SK-N-SH (cell line): ENCODE measurements around the gene ITGA8. TPM values are rescaled to one million over a fixed set of nuclear protein-coding genes. Genes with fewer than 3 reads are reported as not detected.

Experiments used
- CTCF ChIA-PET: fragments of 300-600, 350-600 bp; formaldehyde crosslinking; extraction: SDS; loops from one replicate; lab custom pipeline; 2021; lab: Yijun Ruan, JAX
- POLR2A ChIA-PET: fragments of 350-600 bp; sonication (Branson Sonifier 250); formaldehyde crosslinking; extraction: SDS; loops from one replicate; lab custom pipeline; 2020; ENCODE audit warnings: antibody characterized with exemption, inconsistent platforms; lab: Yijun Ruan, JAX
- DNase-seq: peaks from one replicate; pipeline ENCODE4 v3.0.0; 2012
- H2AFZ ChIP-seq: fragments of 200-600 bp; sonication (generic); 2 replicates; pipeline ENCODE4 v1.8.1; 2016; ENCODE audit warnings: antibody characterized with exemption, mild to moderate bottlenecking, low read depth
- H3F3A ChIP-seq: fragments of 200-600 bp; sonication (generic); replicated peaks from 2 replicates; pipeline ENCODE3; 2016; ENCODE audit warnings: antibody characterized with exemption, mild to moderate bottlenecking; ENCODE audit not compliant: insufficient read depth
- H3K27ac ChIP-seq, 2 experiments: fragments of 200-500 bp in 1 of 2; fragments of 200-600 bp in 1 of 2; sonication (Bioruptor generic) in 1 of 2; sonication (generic), shearing (Covaris generic) in 1 of 2; 2 replicates each; pipeline versions ENCODE4 v1.5.1 to v1.6.1; 2014 to 2016; ENCODE audit warnings: low read depth in 2 of 2, inconsistent platforms in 1 of 2, low read length in 1 of 2, mild to moderate bottlenecking in 1 of 2, mixed read lengths in 1 of 2
- H3K27me3 ChIP-seq: fragments of 200-600 bp; sonication (generic), shearing (Covaris generic); 2 replicates; pipeline ENCODE4 v1.6.1; 2016; ENCODE audit warnings: mixed run types; ENCODE audit not compliant: insufficient read depth
- H3K36me3 ChIP-seq, 2 experiments: fragments of 200-500 bp in 1 of 2; fragments of 200-600 bp in 1 of 2; sonication (Bioruptor generic) in 1 of 2; sonication (generic) in 1 of 2; replicated peaks in 1 of 2; 2 replicates each; pipeline versions ENCODE3 to v1.5.1; 2014 to 2016; ENCODE audit warnings: low read length in 1 of 2, mild to moderate bottlenecking in 1 of 2; ENCODE audit not compliant: insufficient read depth in 2 of 2, control insufficient read depth in 1 of 2
- H3K4me1 ChIP-seq, 2 experiments: fragments of 200-500 bp in 1 of 2; fragments of 200-600 bp in 1 of 2; sonication (Bioruptor generic) in 1 of 2; sonication (generic), shearing (Covaris generic) in 1 of 2; 2 replicates each; pipeline versions ENCODE4 v1.5.1 to v1.6.1; 2014 to 2016; ENCODE audit warnings: low read depth in 1 of 2, low read length in 1 of 2, mixed run types in 1 of 2; ENCODE audit not compliant: insufficient read depth in 2 of 2, control insufficient read depth in 1 of 2
- H3K4me2 ChIP-seq: fragments of 200-600 bp; sonication (generic), shearing (Covaris generic); 2 replicates; pipeline ENCODE4 v1.6.1; 2017; ENCODE audit warnings: mixed run types
- H3K4me3 ChIP-seq, 2 experiments: fragments of 200-500 bp in 1 of 2; fragments of 200-600 bp in 1 of 2; sonication (Bioruptor generic) in 1 of 2; sonication (generic), shearing (Covaris generic) in 1 of 2; 2 replicates each; pipeline versions ENCODE4 v1.5.1 to v1.8.1; 2014 to 2016; ENCODE audit warnings: low read depth in 2 of 2, inconsistent platforms in 1 of 2, low read length in 1 of 2, mild to moderate bottlenecking in 1 of 2, mixed read lengths in 1 of 2, moderate library complexity in 1 of 2
- H3K79me2 ChIP-seq: fragments of 200-600 bp; sonication (generic); 2 replicates; pipeline ENCODE4 v1.8.1; 2017; ENCODE audit warnings: mild to moderate bottlenecking; ENCODE audit not compliant: insufficient read depth
- H3K9ac ChIP-seq: fragments of 200-600 bp; sonication (generic); 2 replicates; pipeline ENCODE4 v1.6.1; 2017; ENCODE audit warnings: mixed run types
- H3K9me2 ChIP-seq: fragments of 200-600 bp; sonication (generic); 2 replicates; pipeline ENCODE4 v1.6.1; 2017; ENCODE audit warnings: mixed run types
- H3K9me3 ChIP-seq: fragments of 200-600 bp; sonication (generic); 2 replicates; pipeline ENCODE4 v1.6.1; 2017; ENCODE audit warnings: mixed run types, mild to moderate bottlenecking, moderate library complexity
- H4K20me1 ChIP-seq: fragments of 200-600 bp; sonication (generic); 2 replicates; pipeline ENCODE4 v1.6.1; 2017; ENCODE audit warnings: mild to moderate bottlenecking, mixed run types; ENCODE audit not compliant: insufficient read depth
- CTCF ChIP-seq: fragments of 200-600 bp; sonication (generic); IDR thresholded peaks from 2 replicates; pipeline ENCODE4 v1.6.1; 2017; ENCODE audit warnings: antibody characterized with exemption, mild to moderate bottlenecking, moderate library complexity
- ELF1 ChIP-seq: IDR thresholded peaks from 2 replicates; pipeline ENCODE4 v1.4.0; 2012
- EZH2phosphoT487 ChIP-seq: fragments of 200-600 bp; sonication (generic); IDR thresholded peaks from 2 replicates; pipeline ENCODE4 v1.6.1; 2017; ENCODE audit warnings: low read depth, mixed run types, mild to moderate bottlenecking, antibody characterized with exemption, moderate library complexity, borderline replicate concordance
- FOSL2 ChIP-seq: IDR thresholded peaks from 2 replicates; pipeline ENCODE4 v1.4.0; 2012; ENCODE audit warnings: low read depth, mild to moderate bottlenecking, moderate library complexity, borderline replicate concordance
- GABPA ChIP-seq: IDR thresholded peaks from 2 replicates; pipeline ENCODE4 v1.4.0; 2012; ENCODE audit warnings: low read depth, mild to moderate bottlenecking
- IRF3 ChIP-seq: fragments of 150-350 bp; IDR thresholded peaks from 2 replicates; pipeline ENCODE4 v1.6.1; 2016; ENCODE audit warnings: mild to moderate bottlenecking, low read depth, low read length
- JUND ChIP-seq: IDR thresholded peaks from 2 replicates; pipeline ENCODE4 v1.4.0; 2012
- MXI1 ChIP-seq: IDR thresholded peaks from 2 replicates; pipeline ENCODE4 v1.6.1; 2012; ENCODE audit warnings: mild to moderate bottlenecking, low read depth, low read length, improper control_type of control experiment
- NRF1 ChIP-seq: IDR thresholded peaks from 2 replicates; pipeline ENCODE4 v1.6.1; 2012; ENCODE audit warnings: low read depth, mild to moderate bottlenecking, low read length
- RAD21 ChIP-seq: IDR thresholded peaks from 2 replicates; pipeline ENCODE4 v1.6.1; 2012; ENCODE audit warnings: mild to moderate bottlenecking, low read length
- SIN3A ChIP-seq: IDR thresholded peaks from 2 replicates; pipeline ENCODE4 v1.6.1; 2012; ENCODE audit warnings: low read depth, mild to moderate bottlenecking, low read length, moderate library complexity, borderline replicate concordance
- SMC3 ChIP-seq: IDR thresholded peaks from 2 replicates; pipeline ENCODE4 v1.6.1; 2012; ENCODE audit warnings: low read depth, low read length, improper control_type of control experiment
- TAF1 ChIP-seq: IDR thresholded peaks from 2 replicates; pipeline ENCODE4 v1.6.1; 2012; ENCODE audit warnings: low read depth, mild to moderate bottlenecking, low read length, moderate library complexity, borderline replicate concordance
- TEAD4 ChIP-seq: IDR thresholded peaks from 2 replicates; pipeline ENCODE4 v1.4.0; 2012; ENCODE audit warnings: mild to moderate bottlenecking, borderline replicate concordance; ENCODE audit not compliant: insufficient read depth
- USF1 ChIP-seq: IDR thresholded peaks from 2 replicates; pipeline ENCODE4 v1.4.0; 2012; ENCODE audit warnings: low read depth, borderline replicate concordance
- WGBS: methylation state at CpG from one replicate; pipeline ENCODE4 v1.1.6; 2017; ENCODE audit warnings: low lambda C conversion rate; 5-methylcytosine and 5-hydroxymethylcytosine counted together
- polyA plus RNA-seq, 3 experiments: library from polyadenylated mRNA; depleted of rRNA; stranded (reverse); fragments of >200 nt; gene quantifications; 2 replicates each; pipeline ENCODE4 v1.2.3, GENCODE V29; 2012
- TF ChIP-seq, protein P1 (sequence below): fragments of 150-350 bp; IDR thresholded peaks from 2 replicates; pipeline ENCODE4 v1.6.1; 2017; ENCODE audit warnings: antibody characterized with exemption, low read length, low read depth, borderline replicate concordance
- TF ChIP-seq, protein P2 (sequence below): IDR thresholded peaks from 2 replicates; pipeline ENCODE4 v1.6.1; 2012; ENCODE audit warnings: mild to moderate bottlenecking, low read depth, low read length, moderate library complexity

ITGA8 gene
- polyA plus RNA-seq, 1 of the 3 experiments (the other 2 are of a cell fraction), result not detected

GRCh38 chr10:15640536-15641085 is 79.1 kb downstream of the ITGA8 start:
- no peaks in the 10 kb centered on the region for H4K20me1 ChIP-seq
- H2AFZ ChIP-seq, result no peak overlapping the region
- no peaks in the 10 kb centered on the region for H3F3A ChIP-seq
- no peaks in the 10 kb centered on the region; the same call in 1 of the 2 replicates for H3K27me3 ChIP-seq
- no peaks in the 10 kb centered on the region for H3K9me3 ChIP-seq
- H3K9ac ChIP-seq, result no peak overlapping the region
- H3K27ac ChIP-seq, result no peak overlapping the region
- ChIA-PET CTCF (no interaction called here), POLR2A (no interaction called here)
- no peaks in the 10 kb centered on the region for H3K9me2 ChIP-seq
- no peak for TF ChIP-seq SIN3A
- no peak for TF ChIP-seq SMC3
- TF ChIP-seq FOSL2, result no peak
- TF ChIP-seq EZH2phosphoT487, result no peak
- no peak for TF ChIP-seq JUND
- TF ChIP-seq, protein P1, sequence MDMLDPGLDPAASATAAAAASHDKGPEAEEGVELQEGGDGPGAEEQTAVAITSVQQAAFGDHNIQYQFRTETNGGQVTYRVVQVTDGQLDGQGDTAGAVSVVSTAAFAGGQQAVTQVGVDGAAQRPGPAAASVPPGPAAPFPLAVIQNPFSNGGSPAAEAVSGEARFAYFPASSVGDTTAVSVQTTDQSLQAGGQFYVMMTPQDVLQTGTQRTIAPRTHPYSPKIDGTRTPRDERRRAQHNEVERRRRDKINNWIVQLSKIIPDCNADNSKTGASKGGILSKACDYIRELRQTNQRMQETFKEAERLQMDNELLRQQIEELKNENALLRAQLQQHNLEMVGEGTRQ, result no peak
- TF ChIP-seq TAF1, result no peak
- no peak for TF ChIP-seq IRF3
- TF ChIP-seq, protein P2, sequence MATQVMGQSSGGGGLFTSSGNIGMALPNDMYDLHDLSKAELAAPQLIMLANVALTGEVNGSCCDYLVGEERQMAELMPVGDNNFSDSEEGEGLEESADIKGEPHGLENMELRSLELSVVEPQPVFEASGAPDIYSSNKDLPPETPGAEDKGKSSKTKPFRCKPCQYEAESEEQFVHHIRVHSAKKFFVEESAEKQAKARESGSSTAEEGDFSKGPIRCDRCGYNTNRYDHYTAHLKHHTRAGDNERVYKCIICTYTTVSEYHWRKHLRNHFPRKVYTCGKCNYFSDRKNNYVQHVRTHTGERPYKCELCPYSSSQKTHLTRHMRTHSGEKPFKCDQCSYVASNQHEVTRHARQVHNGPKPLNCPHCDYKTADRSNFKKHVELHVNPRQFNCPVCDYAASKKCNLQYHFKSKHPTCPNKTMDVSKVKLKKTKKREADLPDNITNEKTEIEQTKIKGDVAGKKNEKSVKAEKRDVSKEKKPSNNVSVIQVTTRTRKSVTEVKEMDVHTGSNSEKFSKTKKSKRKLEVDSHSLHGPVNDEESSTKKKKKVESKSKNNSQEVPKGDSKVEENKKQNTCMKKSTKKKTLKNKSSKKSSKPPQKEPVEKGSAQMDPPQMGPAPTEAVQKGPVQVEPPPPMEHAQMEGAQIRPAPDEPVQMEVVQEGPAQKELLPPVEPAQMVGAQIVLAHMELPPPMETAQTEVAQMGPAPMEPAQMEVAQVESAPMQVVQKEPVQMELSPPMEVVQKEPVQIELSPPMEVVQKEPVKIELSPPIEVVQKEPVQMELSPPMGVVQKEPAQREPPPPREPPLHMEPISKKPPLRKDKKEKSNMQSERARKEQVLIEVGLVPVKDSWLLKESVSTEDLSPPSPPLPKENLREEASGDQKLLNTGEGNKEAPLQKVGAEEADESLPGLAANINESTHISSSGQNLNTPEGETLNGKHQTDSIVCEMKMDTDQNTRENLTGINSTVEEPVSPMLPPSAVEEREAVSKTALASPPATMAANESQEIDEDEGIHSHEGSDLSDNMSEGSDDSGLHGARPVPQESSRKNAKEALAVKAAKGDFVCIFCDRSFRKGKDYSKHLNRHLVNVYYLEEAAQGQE, result no peak
- TF ChIP-seq NRF1, result no peak
- no peak for TF ChIP-seq RAD21
- TF ChIP-seq USF1, result no peak
- no peak for TF ChIP-seq ELF1
- TF ChIP-seq GABPA, result no peak
- no peak for TF ChIP-seq CTCF
- no peak for TF ChIP-seq TEAD4
- TF ChIP-seq MXI1, result no peak
- H3K79me2 ChIP-seq, result no peaks in the 10 kb centered on the region
- 13% methylated on average over 5 of the region's 5 CpGs for WGBS
- no peaks in the 10 kb centered on the region for H3K4me1 ChIP-seq
- H3K4me2 ChIP-seq, result no peak overlapping the region
- H3K4me3 ChIP-seq, result no peak overlapping the region
- no peaks in the 10 kb centered on the region for H3K36me3 ChIP-seq
- no peak for DNase-seq
